K562 (cell line): ENCODE measurements around the gene GALNT18. TPM values are rescaled to one million over a fixed set of nuclear protein-coding genes. Genes with fewer than 3 reads are reported as not detected.

Experiments used
- ATAC-seq: fragments of 200-7000 bp; cut with Tn5 transposase; 3 replicates; pipeline ENCODE4 v1.9.1; 2020; ENCODE audit warnings: moderate library complexity
- BruUV-seq: library from RNA; stranded (reverse); fragments of 400-500 nt; replicated peaks from 2 replicates; lab custom pipeline; 2021; lab: Mats Ljungman, UMichigan
- CTCF ChIA-PET: fragments of 300-600 bp; formaldehyde crosslinking; extraction: SDS; loops from one replicate; lab custom pipeline; 2021; ENCODE audit warnings: low intra/inter-chr PET ratio; lab: Yijun Ruan, JAX
- POLR2A ChIA-PET: fragments of 300-600, 350-650 bp; sonication (Branson Sonifier 250); formaldehyde crosslinking; extraction: SDS; loops from one replicate; lab custom pipeline; 2021; ENCODE audit warnings: antibody characterized with exemption, inconsistent platforms; lab: Yijun Ruan, JAX
- DNase-seq, 4 experiments: peaks; one replicate each; pipeline versions ENCODE4 v3.0.0 to v3.0.0-alpha.2; 2011 to 2018; ENCODE audit warnings: low spot score in 3 of 4, mixed read lengths in 3 of 4; ENCODE audit errors: extremely low read depth in 1 of 4
- FAIRE-seq: peaks from 2 replicates; lab custom pipeline; 2011; peaks lifted over from hg19 to GRCh38; lab: Jason Lieb, UNC
- H2AFZ ChIP-seq: 2 replicates; pipeline ENCODE4 v1.6.0; 2011; ENCODE audit warnings: low read depth, low read length, control low read depth, inconsistent platforms
- H3K27ac ChIP-seq: fragments of 200-600 bp; 3 replicates; pipeline ENCODE4 v1.8.0; 2011; ENCODE audit warnings: low read depth, mild to moderate bottlenecking, control low read depth, inconsistent platforms, low read length, moderate library complexity, mixed read lengths; ENCODE audit errors: extremely low read depth
- H3K27me3 ChIP-seq, 2 experiments: fragments of 300-600 bp in 1 of 2; 2 replicates in 1 of 2; 3 replicates in 1 of 2; pipeline versions ENCODE4 v1.6.0 to v1.8.0; 2011; ENCODE audit warnings: inconsistent platforms in 2 of 2, low read length in 2 of 2, mild to moderate bottlenecking in 1 of 2, mixed read lengths in 1 of 2, moderate library complexity in 1 of 2; ENCODE audit not compliant: control insufficient read depth in 2 of 2, insufficient read depth in 2 of 2
- H3K36me3 ChIP-seq: fragments of 300-600 bp; 3 replicates; pipeline ENCODE4 v1.8.0; 2011; ENCODE audit warnings: mild to moderate bottlenecking, low read length, inconsistent platforms; ENCODE audit not compliant: control insufficient read depth, insufficient read depth
- H3K4me1 ChIP-seq, 2 experiments: fragments of 200-600 bp in 1 of 2; replicated peaks in 1 of 2; 2 replicates in 1 of 2; 3 replicates in 1 of 2; pipeline versions ENCODE4 v1.5.1 to v1.8.0; 2011; ENCODE audit warnings: inconsistent platforms in 2 of 2, low read length in 2 of 2, mild to moderate bottlenecking in 1 of 2, mixed read lengths in 1 of 2, moderate library complexity in 1 of 2; ENCODE audit not compliant: control insufficient read depth in 2 of 2, insufficient read depth in 2 of 2
- H3K4me2 ChIP-seq: 2 replicates; pipeline ENCODE4 v1.6.1; 2011; ENCODE audit warnings: low read length, control low read depth, inconsistent platforms, mixed read lengths; ENCODE audit not compliant: insufficient read depth
- H3K4me3 ChIP-seq: fragments of 200-600 bp; sonication (generic), shearing (Covaris generic); 2 replicates; pipeline ENCODE4 v1.5.1; 2016; ENCODE audit warnings: control low read depth, inconsistent platforms
- H3K79me2 ChIP-seq: fragments of 200-600 bp; 3 replicates; pipeline ENCODE4 v1.8.0; 2011; ENCODE audit warnings: low read length, inconsistent platforms; ENCODE audit not compliant: control insufficient read depth, insufficient read depth
- H3K9ac ChIP-seq, 2 experiments: 2 replicates each; pipeline versions ENCODE4 v1.6.0 to v1.6.1; 2011; ENCODE audit warnings: low read depth in 2 of 2, low read length in 2 of 2, control low read depth in 1 of 2, inconsistent platforms in 1 of 2, mild to moderate bottlenecking in 1 of 2, mixed read lengths in 1 of 2; ENCODE audit not compliant: insufficient read depth in 1 of 2
- H3K9me1 ChIP-seq: one replicate; pipeline ENCODE4 v1.6.0; 2011; ENCODE audit warnings: inconsistent platforms, mild to moderate bottlenecking, low read length, moderate library complexity; ENCODE audit not compliant: control insufficient read depth, insufficient read depth
- H3K9me3 ChIP-seq: replicated peaks from 2 replicates; pipeline ENCODE4 v1.5.1; 2011; ENCODE audit warnings: low read depth, low read length, inconsistent platforms; ENCODE audit not compliant: control insufficient read depth, insufficient read depth
- H4K20me1 ChIP-seq: replicated peaks from 2 replicates; pipeline ENCODE4 v1.6.1; 2011; ENCODE audit warnings: low read length, inconsistent platforms, mixed read lengths; ENCODE audit not compliant: control insufficient read depth, insufficient read depth
- ADNP ChIP-seq: fragments of 200-800 bp; sonication (Bioruptor generic); IDR thresholded peaks from 2 replicates; pipeline ENCODE4 v1.6.1; 2016; ENCODE audit warnings: missing genetic modification characterization, missing compliant biosample characterization
- ASH1L ChIP-seq: fragments of 450-650 bp; IDR thresholded peaks from 2 replicates; pipeline ENCODE4 v1.6.1; 2018; ENCODE audit warnings: borderline replicate concordance, mild to moderate bottlenecking, low read depth; ENCODE audit not compliant: partially characterized antibody
- HDAC2 ChIP-seq: fragments of 450-650 bp; IDR thresholded peaks from 2 replicates; pipeline ENCODE4 v1.6.1; 2016; ENCODE audit warnings: mild to moderate bottlenecking
- KAT2B ChIP-seq: IDR thresholded peaks from one replicate; pipeline ENCODE4 v1.6.1; 2012; ENCODE audit warnings: low read depth, mild to moderate bottlenecking, control low read depth, inconsistent platforms, low read length, moderate library complexity
- KAT7 ChIP-seq: sonication (generic); formaldehyde crosslinking; IDR thresholded peaks from 2 replicates; pipeline ENCODE4 v1.8.0; 2022; ENCODE audit warnings: missing genetic modification reagents, mild to moderate bottlenecking, borderline replicate concordance
- L3MBTL2 ChIP-seq: fragments of 450-650 bp; IDR thresholded peaks from 2 replicates; pipeline ENCODE4 v1.6.1; 2016; ENCODE audit warnings: mild to moderate bottlenecking, moderate library complexity
- PATZ1 ChIP-seq: fragments of 250-450 bp; sonication (Bioruptor Pico); IDR thresholded peaks from 2 replicates; pipeline ENCODE4 v1.5.0; 2020; ENCODE audit warnings: mild to moderate bottlenecking, borderline replicate concordance
- SPI1 ChIP-seq: IDR thresholded peaks from 2 replicates; pipeline ENCODE4 v1.6.1; 2011; ENCODE audit warnings: low read depth, low read length, control low read depth, borderline replicate concordance
- TCF7L2 ChIP-seq: fragments of 150-350 bp; IDR thresholded peaks from 2 replicates; pipeline ENCODE4 v1.6.1; 2016; ENCODE audit warnings: low read depth, mild to moderate bottlenecking, low read length, moderate library complexity
- ZNF24 ChIP-seq: fragments of 450-650 bp; IDR thresholded peaks from 2 replicates; pipeline ENCODE4 v1.6.1; 2016
- ZNF445 ChIP-seq: fragments of 250-450 bp; sonication (Bioruptor Pico); IDR thresholded peaks from 2 replicates; pipeline ENCODE4 v1.4.0; 2020; ENCODE audit warnings: low read depth, mild to moderate bottlenecking, moderate library complexity
- ZNF644 ChIP-seq: fragments of 200-800 bp; sonication (Bioruptor generic); IDR thresholded peaks from 2 replicates; pipeline ENCODE4 v1.6.1; 2016; ENCODE audit warnings: low read depth, missing genetic modification characterization, missing compliant biosample characterization
- WGBS: fragments of 100-300 bp; shearing (Covaris generic); methylation state at CpG from one replicate; pipeline ENCODE4 v1.1.6; 2016; ENCODE audit warnings: low coverage, mixed read lengths; ENCODE audit not compliant: insufficient coverage; ENCODE audit errors: missing lambda C conversion rate; 5-methylcytosine and 5-hydroxymethylcytosine counted together
- in situ Hi-C: fragments of 300-500 bp; cut with MboI; formaldehyde crosslinking; loops from 4 replicates; pipeline ENCODE4 v1.15.0; 2018; ENCODE audit warnings: inconsistent platforms, mixed read lengths
- intact Hi-C: fragments of 100-400 bp; cut with micrococcal nuclease; formaldehyde crosslinking; loops from 2 replicates; pipeline ENCODE4 v1.14.2; 2022
- polyA plus RNA-seq, 8 experiments: library from polyadenylated mRNA; depleted of rRNA in 4 of 8; stranded (reverse) in 5 of 8; unstranded in 3 of 8; fragments of >200 nt; fragmentation: Nextera tagmentation in 2 of 8; fragmentation: Illumina TruSeq in 1 of 8; extraction: Ambion mirVana in 2 of 8; extraction: Trizol in 1 of 8; gene quantifications; 2 replicates each; pipeline versions ENCODE4 v1.2.1 to v1.2.3, GENCODE V29; 2011 to 2014; ENCODE audit warnings: inconsistent platforms in 1 of 8, missing spikeins in 1 of 8
- total RNA-seq, 7 experiments: library from RNA; depleted of rRNA in 6 of 7; stranded (reverse); fragments of >200 nt in 6 of 7; fragmentation: Illumina TruSeq in 2 of 7; extraction: Trizol in 2 of 7; gene quantifications; 2 replicates each; pipeline versions ENCODE4 v1.2.1 to v1.2.3, GENCODE V29; 2011 to 2021; ENCODE audit warnings: low replicate concordance in 1 of 7

The GALNT18 gene
- total and polyA plus RNA-seq, 9 of the 15 experiments (the other 6 are each of a cell fraction or from before 2014, with no cell fraction given) = not detected

- no peak for TF ChIP-seq PATZ1 (CRISPR knock-in tag)
- no peak for TF ChIP-seq KAT2B
Observed at GRCh38 chr11:11486423-11486822, 135.4 kb downstream of the GALNT18 start (continued).

DNA sequence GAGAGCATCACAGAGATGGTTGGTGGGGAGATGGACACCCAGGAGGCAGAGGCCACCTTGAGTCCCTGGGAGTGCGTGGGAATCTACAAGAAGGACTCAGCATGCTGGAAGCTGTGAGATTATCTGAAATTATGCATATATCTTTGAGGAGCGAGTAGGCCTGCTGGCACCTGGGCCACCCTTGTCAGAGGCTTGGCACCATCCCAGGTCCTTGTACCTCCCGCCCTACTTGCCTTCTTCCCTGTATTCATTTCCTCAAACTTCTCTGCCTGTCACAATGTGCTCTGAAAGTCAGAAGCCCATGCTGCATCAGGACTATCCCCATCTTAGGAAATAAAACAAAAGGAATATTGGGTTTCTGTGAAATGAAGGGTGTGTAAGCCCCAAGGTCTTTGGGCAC is 135.8 kb downstream of the GALNT18 start:
- no peak for FAIRE-seq
- no peak for TF ChIP-seq SPI1
- no peak for TF ChIP-seq HDAC2
- no peak for TF ChIP-seq TCF7L2
- no peak for TF ChIP-seq ASH1L
- TF ChIP-seq L3MBTL2 = no peak
- TF ChIP-seq ADNP (tag) = no peak
- TF ChIP-seq ZNF24 = no peak
- TF ChIP-seq ZNF445 = no peak
- TF ChIP-seq KAT7 = no peak
- no peak for TF ChIP-seq ZNF644 (tag)
- TF ChIP-seq PATZ1 (CRISPR knock-in tag) = no peak

More for the DNA sequence above, 135.8 kb downstream of the GALNT18 start:
- peaks cover 9% of the 10 kb centered on the region; the same call in 1 of the 2 replicates for H4K20me1 ChIP-seq
- H3K4me1 ChIP-seq = no peaks in the 10 kb centered on the region
- no peaks in the 10 kb centered on the region for H3K79me2 ChIP-seq
- no peak overlapping the region for H3K27ac ChIP-seq
- no peaks in the 10 kb centered on the region for H3K9me3 ChIP-seq
- H3K9ac ChIP-seq = no peak overlapping the region; a peak in 1 of 4 replicates
- ChIA-PET CTCF (no interaction called here), POLR2A (no interaction called here)
- H3K4me2 ChIP-seq = no peak overlapping the region
- DNase-seq = no peak
- intact Hi-C loops (no loop called here), in situ Hi-C loops (no loop called here)
- H2AFZ ChIP-seq = no peak overlapping the region
- BruUV-seq = no TSS peak
- H3K9me1 ChIP-seq = no peaks in the 10 kb centered on the region
- WGBS = 0% methylated on average over 3 of the region's 3 CpGs
- H3K27me3 ChIP-seq = peaks cover 0 to 25% of the 10 kb centered on the region in 2 experiments; a peak in 2 of 5 replicates
- H3K4me3 ChIP-seq = no peak overlapping the region
- H3K36me3 ChIP-seq = no peaks in the 10 kb centered on the region
- ATAC-seq = no peak
